CD4-positive, alpha-beta T cell (primary cell): ENCODE measurements around the gene ELFN1. TPM values are rescaled to one million over a fixed set of nuclear protein-coding genes. Genes with fewer than 3 reads are reported as not detected.

ENCODE experiments used
- ATAC-seq: fragments of 200-7000 bp; cut with Tn5 transposase; one replicate; pipeline ENCODE4 v1.10.0; 2022; ENCODE audit warnings: mild to moderate bottlenecking; ENCODE audit not compliant: poor library complexity
- CTCF ChIA-PET: fragments of 350-600 bp; sonication (Branson Sonifier 250); formaldehyde crosslinking; loops from one replicate; lab custom pipeline; 2021; ENCODE audit warnings: antibody characterized with exemption, inconsistent platforms; lab: Charles Lee
- POLR2A ChIA-PET: fragments of 350-600 bp; sonication (Branson Sonifier 250); formaldehyde crosslinking; loops from one replicate; lab custom pipeline; 2021; ENCODE audit warnings: antibody characterized with exemption, inconsistent platforms; lab: Charles Lee
- DNase-seq, 14 experiments: peaks; one replicate each; pipeline ENCODE4 v3.0.0-alpha.2; 2013 to 2020; ENCODE audit warnings: mixed read lengths in 2 of 14
- H3K27ac ChIP-seq, 2 donors: one replicate each; pipeline versions ENCODE4 v1.5.1 to v1.7.0; 2013; ENCODE audit warnings: low read length in 2 of 2, low read depth in 1 of 2, mild to moderate bottlenecking in 1 of 2
- H3K27me3 ChIP-seq, 2 experiments: 1 replicate in 1 of 2; 2 replicates in 1 of 2; pipeline versions ENCODE4 v1.6.1 to v1.7.0; 2013; ENCODE audit warnings: low read length in 2 of 2, control low read depth in 1 of 2, mild to moderate bottlenecking in 1 of 2, moderate library complexity in 1 of 2; ENCODE audit not compliant: insufficient read depth in 2 of 2, control insufficient read depth in 1 of 2
- H3K36me3 ChIP-seq: one replicate; pipeline ENCODE4 v1.6.1; 2013; ENCODE audit warnings: low read length, control low read depth; ENCODE audit not compliant: insufficient read depth
- H3K4me1 ChIP-seq: one replicate; pipeline ENCODE4 v1.6.1; 2013; ENCODE audit warnings: low read length, control low read depth; ENCODE audit not compliant: insufficient read depth
- H3K4me3 ChIP-seq: one replicate; pipeline ENCODE4 v1.5.1; 2013; ENCODE audit warnings: mild to moderate bottlenecking, low read length, moderate library complexity
- H3K9me3 ChIP-seq, 2 experiments: 1 replicate in 1 of 2; 2 replicates in 1 of 2; pipeline versions ENCODE4 v1.6.1 to v1.7.0; 2013; ENCODE audit warnings: low read length in 2 of 2, mild to moderate bottlenecking in 2 of 2, control low read depth in 1 of 2, moderate library complexity in 1 of 2; ENCODE audit not compliant: control insufficient read depth in 1 of 2, insufficient read depth in 1 of 2
- H3K27ac Mint-ChIP-seq: one replicate; pipeline ENCODE4 v1.8.0; 2020; ENCODE audit warnings: mixed read lengths
- H3K27me3 Mint-ChIP-seq: one replicate; pipeline ENCODE4 v1.8.0; 2021; ENCODE audit warnings: mixed read lengths
- H3K36me3 Mint-ChIP-seq: one replicate; pipeline ENCODE4 v1.8.0; 2021; ENCODE audit warnings: low read depth, mixed read lengths
- H3K4me1 Mint-ChIP-seq: one replicate; pipeline ENCODE4 v1.8.0; 2021; ENCODE audit warnings: low read depth, mixed read lengths
- H3K4me3 Mint-ChIP-seq: one replicate; pipeline ENCODE4 v1.8.0; 2020; ENCODE audit warnings: mild to moderate bottlenecking, mixed read lengths
- H3K9me3 Mint-ChIP-seq: one replicate; pipeline ENCODE4 v1.8.0; 2020; ENCODE audit warnings: mixed read lengths
- CTCF ChIP-seq: fragments of 200-600 bp; IDR thresholded peaks from one replicate; pipeline ENCODE4 v1.8.0; 2022; ENCODE audit warnings: antibody characterized with exemption, mild to moderate bottlenecking
- intact Hi-C, 2 experiments: fragments of 100-400 bp; cut with DNase I in 1 of 2; cut with micrococcal nuclease in 1 of 2; formaldehyde crosslinking; loops; one replicate each; pipeline versions ENCODE4 v1.15.1 to v1.9.0; 2023 to 2025; cut with DNase I, micrococcal nuclease
- total RNA-seq, 174 experiments: library from RNA in 2 of 174; stranded (reverse) in 2 of 174; gene quantifications; one replicate each; pipeline ENCODE4 v1.2.3 and lab custom pipeline; 2021 to 2026

Gene ELFN1
- total RNA-seq, 2 experiments from 2014 or later: not detected

- Histone ChIP-seq H3K4me3 (no peak overlapping the region), H3K9me3 (peaks cover 0 to 3% of the 10 kb centered on the region in 2 experiments), H3K27me3 (no peaks in the 10 kb centered on the region), H3K4me1 (no peaks in the 10 kb centered on the region), H3K27ac (no peak overlapping the region), H3K36me3 (no peaks in the 10 kb centered on the region)
- CTCF ChIA-PET: no interaction called here
- H3K27ac Mint-ChIP-seq: no peak overlapping the region
- H3K4me1 Mint-ChIP-seq: no peaks in the 10 kb centered on the region
- H3K4me3 Mint-ChIP-seq: no peak overlapping the region
- POLR2A ChIA-PET: no interaction called here
- ATAC-seq (no peak), DNase-seq (no peak)
- no peaks in the 10 kb centered on the region for H3K9me3 Mint-ChIP-seq
- no peak for TF ChIP-seq CTCF
- intact Hi-C loops: no loop called here
- H3K36me3 Mint-ChIP-seq: no peaks in the 10 kb centered on the region
- no peaks in the 10 kb centered on the region for H3K27me3 Mint-ChIP-seq
Measured at GRCh38 chr7:1622441-1622840, 47.6 kb upstream of the ELFN1 start.

GRCh38 chr7:1623810-1624209 lies 46.3 kb upstream of the ELFN1 start:
- Histone ChIP-seq H3K4me3 (no peak overlapping the region), H3K27me3 (no peaks in the 10 kb centered on the region), H3K36me3 (no peaks in the 10 kb centered on the region), H3K4me1 (no peaks in the 10 kb centered on the region), H3K9me3 (peaks cover 0 to 3% of the 10 kb centered on the region in 2 experiments), H3K27ac (no peak overlapping the region)
- H3K27ac Mint-ChIP-seq: no peak overlapping the region
- no peaks in the 10 kb centered on the region for H3K4me1 Mint-ChIP-seq
- no peaks in the 10 kb centered on the region for H3K27me3 Mint-ChIP-seq
- TF ChIP-seq CTCF: no peak
- intact Hi-C loops: no loop called here
- POLR2A ChIA-PET: no interaction called here
- no peaks in the 10 kb centered on the region for H3K9me3 Mint-ChIP-seq
- no peaks in the 10 kb centered on the region for H3K36me3 Mint-ChIP-seq
- ATAC-seq (no peak), DNase-seq (no peak)
- CTCF ChIA-PET: no interaction called here
- H3K4me3 Mint-ChIP-seq: no peak overlapping the region

- Mint-ChIP-seq H3K9me3 (no peaks in the 10 kb centered on the region), H3K4me3 (no peak overlapping the region), H3K27me3 (no peaks in the 10 kb centered on the region), H3K27ac (no peak overlapping the region), H3K36me3 (no peaks in the 10 kb centered on the region), H3K4me1 (no peaks in the 10 kb centered on the region)
- DNase-seq (no peak), ATAC-seq (no peak)
- H3K4me1 ChIP-seq: no peaks in the 10 kb centered on the region
- ChIA-PET POLR2A (no interaction called here), CTCF (no interaction called here)
- no peaks in the 10 kb centered on the region for H3K27me3 ChIP-seq
- no peaks in the 10 kb centered on the region for H3K36me3 ChIP-seq
- intact Hi-C loops: no loop called here
- TF ChIP-seq CTCF: no peak
- peaks cover 0 to 3% of the 10 kb centered on the region in 2 experiments for H3K9me3 ChIP-seq
- no peak overlapping the region for H3K4me3 ChIP-seq
- no peak overlapping the region for H3K27ac ChIP-seq
Measured at GRCh38 chr7:1624999-1625927, 44.8 kb upstream of the ELFN1 start.
